Measurements from ENCODE around the gene MPPE1. TPM values are rescaled to one million over a fixed set of nuclear protein-coding genes. Genes with fewer than 3 reads are reported as not detected.

MPPE1 gene
- total RNA-seq, 1 donor from 2014 or later: 29.4 TPM

DNA sequence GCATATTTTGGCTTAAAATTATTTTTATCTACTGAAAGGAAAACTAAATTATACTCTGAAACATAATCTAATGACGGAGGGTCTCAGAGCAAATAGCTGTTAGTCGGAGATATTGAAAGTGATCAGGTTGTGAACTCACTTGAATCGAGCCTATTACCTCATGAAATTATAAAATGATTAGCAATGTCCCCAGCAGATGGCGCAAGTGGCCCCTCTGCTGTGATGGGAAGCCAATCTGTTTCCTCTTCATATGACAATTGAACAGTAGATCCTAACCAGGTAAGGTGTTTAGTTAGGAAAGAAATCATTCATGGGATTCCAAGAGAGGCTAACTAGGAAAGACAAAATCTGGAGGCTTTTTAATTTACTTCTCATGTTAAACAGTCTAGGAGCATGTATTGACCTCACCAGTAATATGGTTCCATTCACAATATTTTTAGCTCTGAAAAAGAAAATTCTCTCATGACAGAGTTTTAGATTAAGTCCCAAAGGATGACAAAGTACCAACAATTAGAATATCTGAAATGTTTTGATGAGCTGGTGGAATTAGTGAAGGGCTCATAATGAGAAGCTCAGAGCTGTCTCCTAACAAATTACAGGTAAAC, 29.9 kb upstream of the MPPE1 start:
- H3K27ac ChIP-seq (ENCODE audit: low read depth, low read length): no peak overlapping the region
- H3K9me3 ChIP-seq (ENCODE audit: insufficient read depth, low read depth, low read length): no peaks in the 10 kb centered on the region
- DNase-seq (ENCODE audit: low read depth) (no peak), FAIRE-seq (no peak)
- no peaks in the 10 kb centered on the region for H3K36me3 ChIP-seq (ENCODE audit: insufficient read depth, low read length)
- H3K9ac ChIP-seq (ENCODE audit: low read length): no peak overlapping the region
- H3K4me1 ChIP-seq (ENCODE audit: insufficient read depth, low read length): no peaks in the 10 kb centered on the region
- no peak overlapping the region for H3K4me2 ChIP-seq (ENCODE audit: low read length)
- Mint-ChIP-seq H3K4me3 (ENCODE audit: unreplicated experiment) (no peak overlapping the region), H3K4me1 (ENCODE audit: low read depth, unreplicated experiment) (no peaks in the 10 kb centered on the region), H3K27ac (ENCODE audit: unreplicated experiment) (no peak overlapping the region), H3K9me3 (ENCODE audit: unreplicated experiment) (no peaks in the 10 kb centered on the region), H3K36me3 (ENCODE audit: low read depth, unreplicated experiment) (no peaks in the 10 kb centered on the region), H3K27me3 (ENCODE audit: low read depth, unreplicated experiment) (peaks cover 12% of the 10 kb centered on the region)
- TF ChIP-seq, protein P1, sequence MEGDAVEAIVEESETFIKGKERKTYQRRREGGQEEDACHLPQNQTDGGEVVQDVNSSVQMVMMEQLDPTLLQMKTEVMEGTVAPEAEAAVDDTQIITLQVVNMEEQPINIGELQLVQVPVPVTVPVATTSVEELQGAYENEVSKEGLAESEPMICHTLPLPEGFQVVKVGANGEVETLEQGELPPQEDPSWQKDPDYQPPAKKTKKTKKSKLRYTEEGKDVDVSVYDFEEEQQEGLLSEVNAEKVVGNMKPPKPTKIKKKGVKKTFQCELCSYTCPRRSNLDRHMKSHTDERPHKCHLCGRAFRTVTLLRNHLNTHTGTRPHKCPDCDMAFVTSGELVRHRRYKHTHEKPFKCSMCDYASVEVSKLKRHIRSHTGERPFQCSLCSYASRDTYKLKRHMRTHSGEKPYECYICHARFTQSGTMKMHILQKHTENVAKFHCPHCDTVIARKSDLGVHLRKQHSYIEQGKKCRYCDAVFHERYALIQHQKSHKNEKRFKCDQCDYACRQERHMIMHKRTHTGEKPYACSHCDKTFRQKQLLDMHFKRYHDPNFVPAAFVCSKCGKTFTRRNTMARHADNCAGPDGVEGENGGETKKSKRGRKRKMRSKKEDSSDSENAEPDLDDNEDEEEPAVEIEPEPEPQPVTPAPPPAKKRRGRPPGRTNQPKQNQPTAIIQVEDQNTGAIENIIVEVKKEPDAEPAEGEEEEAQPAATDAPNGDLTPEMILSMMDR (IDR thresholded peaks at IDR 0.05; ENCODE audit: insufficient read depth, low read depth, low read length): peak; percentile 79
- no peak for TF ChIP-seq EZH2 (IDR thresholded peaks at IDR 0.05; ENCODE audit: insufficient read depth, low read length)
- H3K79me2 ChIP-seq (ENCODE audit: insufficient read depth, low read length): no peaks in the 10 kb centered on the region
- H4K20me1 ChIP-seq (ENCODE audit: insufficient read depth, low read length): no peaks in the 10 kb centered on the region
- no peaks in the 10 kb centered on the region for H3K27me3 ChIP-seq (ENCODE audit: insufficient read depth, low read length)
- no peak overlapping the region for H3K4me3 ChIP-seq (ENCODE audit: insufficient read depth, low read depth, low read length)
- no peak overlapping the region for H2AFZ ChIP-seq (ENCODE audit: low read depth, low read length)

DNA sequence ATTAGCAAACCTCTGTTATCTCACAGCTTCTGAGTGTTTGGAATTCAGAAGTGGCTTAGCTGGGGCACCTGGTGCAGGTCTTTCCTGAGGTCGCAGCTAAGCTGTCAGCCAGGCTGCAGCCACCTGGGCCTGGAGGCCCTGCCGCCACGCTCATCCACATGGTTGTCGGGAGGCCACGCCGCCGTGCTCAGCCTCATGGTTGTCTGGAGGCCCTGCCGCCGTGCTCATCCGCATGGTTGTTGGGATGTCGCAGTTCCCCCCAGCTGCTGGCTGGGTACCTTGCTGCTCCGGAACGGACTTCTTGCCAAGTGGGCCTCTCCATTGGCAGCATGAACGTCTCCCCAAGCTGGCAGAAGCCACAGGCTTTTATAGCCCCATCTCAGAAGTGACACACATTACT, 24.3 kb upstream of the MPPE1 start:
- peaks cover 35% of the 10 kb centered on the region for H3K27me3 Mint-ChIP-seq (ENCODE audit: low read depth, unreplicated experiment)
- H3K27ac Mint-ChIP-seq (ENCODE audit: unreplicated experiment): no peak overlapping the region
- Histone ChIP-seq H3K4me2 (ENCODE audit: low read length) (no peak overlapping the region), H2AFZ (ENCODE audit: low read depth, low read length) (no peak overlapping the region), H3K79me2 (ENCODE audit: insufficient read depth, low read length) (no peaks in the 10 kb centered on the region), H3K4me1 (ENCODE audit: insufficient read depth, low read length) (no peaks in the 10 kb centered on the region), H3K9ac (ENCODE audit: low read length) (no peak overlapping the region), H3K36me3 (ENCODE audit: insufficient read depth, low read length) (no peaks in the 10 kb centered on the region), H4K20me1 (ENCODE audit: insufficient read depth, low read length) (no peaks in the 10 kb centered on the region), H3K9me3 (ENCODE audit: insufficient read depth, low read depth, low read length) (no peaks in the 10 kb centered on the region), H3K27ac (ENCODE audit: low read depth, low read length) (no peak overlapping the region), H3K27me3 (ENCODE audit: insufficient read depth, low read length) (peaks cover 5% of the 10 kb centered on the region), H3K4me3 (ENCODE audit: insufficient read depth, low read depth, low read length) (no peak overlapping the region)
- no peak for DNase-seq (ENCODE audit: low read depth)
- no peaks in the 10 kb centered on the region for H3K9me3 Mint-ChIP-seq (ENCODE audit: unreplicated experiment)
- no peaks in the 10 kb centered on the region for H3K4me1 Mint-ChIP-seq (ENCODE audit: low read depth, unreplicated experiment)
- no peaks in the 10 kb centered on the region for H3K36me3 Mint-ChIP-seq (ENCODE audit: low read depth, unreplicated experiment)
- no peak for FAIRE-seq
- no peak for TF ChIP-seq EZH2 (IDR thresholded peaks at IDR 0.05; ENCODE audit: insufficient read depth, low read length)
- TF ChIP-seq, protein P1 (IDR thresholded peaks at IDR 0.05; ENCODE audit: insufficient read depth, low read depth, low read length): no peak
- H3K4me3 Mint-ChIP-seq (ENCODE audit: unreplicated experiment): no peak overlapping the region

DNA sequence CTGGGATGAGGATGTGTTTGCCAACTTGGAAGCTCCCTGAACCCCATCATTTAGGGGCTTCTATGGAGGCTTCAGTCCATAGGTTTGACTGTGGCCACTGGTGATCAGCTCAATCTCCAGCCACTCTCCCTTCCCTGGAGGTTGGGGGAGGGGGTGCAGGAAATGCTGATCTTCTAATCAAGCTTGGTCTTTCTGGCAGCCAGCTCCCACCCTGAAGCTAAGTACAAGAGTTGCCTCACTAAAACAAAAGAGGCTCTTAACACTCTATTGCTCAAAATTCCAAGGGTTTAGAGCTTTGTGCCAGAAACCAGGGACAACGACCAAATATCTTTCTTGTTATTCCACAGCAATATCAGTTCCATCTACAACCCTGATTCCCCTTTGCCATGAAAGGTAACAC, 19.4 kb upstream of the MPPE1 start:
- Histone ChIP-seq H3K9me3 (ENCODE audit: insufficient read depth, low read depth, low read length) (no peaks in the 10 kb centered on the region), H3K9ac (ENCODE audit: low read length) (no peak overlapping the region), H3K79me2 (ENCODE audit: insufficient read depth, low read length) (no peaks in the 10 kb centered on the region), H3K27ac (ENCODE audit: low read depth, low read length) (no peak overlapping the region), H3K27me3 (ENCODE audit: insufficient read depth, low read length) (peaks cover 7% of the 10 kb centered on the region), H4K20me1 (ENCODE audit: insufficient read depth, low read length) (no peaks in the 10 kb centered on the region), H3K4me2 (ENCODE audit: low read length) (no peak overlapping the region), H3K36me3 (ENCODE audit: insufficient read depth, low read length) (no peaks in the 10 kb centered on the region), H2AFZ (ENCODE audit: low read depth, low read length) (no peak overlapping the region), H3K4me3 (ENCODE audit: insufficient read depth, low read depth, low read length) (no peak overlapping the region), H3K4me1 (ENCODE audit: insufficient read depth, low read length) (no peaks in the 10 kb centered on the region)
- Mint-ChIP-seq H3K9me3 (ENCODE audit: unreplicated experiment) (no peaks in the 10 kb centered on the region), H3K27ac (ENCODE audit: unreplicated experiment) (no peak overlapping the region), H3K4me3 (ENCODE audit: unreplicated experiment) (no peak overlapping the region), H3K4me1 (ENCODE audit: low read depth, unreplicated experiment) (peaks cover 5% of the 10 kb centered on the region), H3K36me3 (ENCODE audit: low read depth, unreplicated experiment) (no peaks in the 10 kb centered on the region), H3K27me3 (ENCODE audit: low read depth, unreplicated experiment) (peaks cover 29% of the 10 kb centered on the region)
- FAIRE-seq (no peak), DNase-seq (ENCODE audit: low read depth) (no peak)
- no peak for TF ChIP-seq EZH2 (IDR thresholded peaks at IDR 0.05; ENCODE audit: insufficient read depth, low read length)
- TF ChIP-seq, protein P1 (IDR thresholded peaks at IDR 0.05; ENCODE audit: insufficient read depth, low read depth, low read length): no peak

Data from astrocyte (in vitro differentiated cells and primary cell).